Hematopoietic multipotent progenitor cell treated with erythropoietin and hydrocortisone succinate and interleukin-3 and kit ligand, for 17 days (in vitro differentiated cells): Measurements from ENCODE around the gene FMN1.
A peak's percentile ranks its signal among the peaks of the same experiment; 100 is the strongest.

Experiments used
- DNase-seq: peaks from one replicate; pipeline ENCODE4 v3.0.0-alpha.2; 2015; ENCODE audit warnings: low spot score

FMN1 gene

GRCh38 chr15:32765236-32765635, 429.3 kb downstream of the FMN1 start:
- no peak for DNase-seq

DNA sequence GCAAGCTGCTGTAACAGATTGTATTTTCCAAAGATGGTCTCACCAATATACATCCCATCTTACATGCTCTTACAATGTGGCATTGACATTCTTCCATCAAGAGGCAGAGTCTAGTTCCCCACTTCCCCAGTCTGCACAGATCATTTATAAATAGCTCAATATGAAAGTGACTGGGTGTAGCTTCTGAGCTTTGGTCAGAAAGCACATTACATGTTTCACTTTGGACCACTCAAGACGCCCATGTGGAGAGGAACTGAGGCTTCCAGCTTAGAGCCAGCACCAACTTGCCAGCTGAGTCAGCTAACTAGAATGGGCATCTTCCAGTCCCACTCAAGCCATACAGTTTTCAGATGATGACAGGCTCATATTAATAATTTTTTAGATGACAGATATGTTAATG, 431.2 kb downstream of the FMN1 start:
- DNase-seq = no peak

- DNase-seq = no peak
Measured at GRCh38 chr15:32757426-32757825, 437.1 kb downstream of the FMN1 start.

DNA sequence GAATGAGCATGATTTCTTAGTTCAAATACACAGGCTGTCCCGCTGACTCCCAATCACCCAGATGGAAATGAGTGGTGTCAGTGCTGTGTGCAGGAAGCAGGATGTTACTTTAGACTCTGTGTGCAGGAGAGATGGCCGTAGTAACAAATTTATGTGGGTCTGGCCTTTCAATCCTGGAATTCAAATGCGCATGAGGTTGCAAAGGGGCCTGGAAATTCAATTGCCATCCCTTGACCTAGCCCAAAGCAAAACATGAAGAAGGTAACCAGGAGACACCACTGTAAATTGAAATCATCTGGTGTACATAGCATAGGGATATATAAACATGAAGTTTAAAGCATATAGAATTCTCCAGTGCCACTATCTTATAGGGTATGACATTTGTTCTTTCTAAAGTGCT, 443.5 kb downstream of the FMN1 start:
- DNase-seq = no peak

DNA sequence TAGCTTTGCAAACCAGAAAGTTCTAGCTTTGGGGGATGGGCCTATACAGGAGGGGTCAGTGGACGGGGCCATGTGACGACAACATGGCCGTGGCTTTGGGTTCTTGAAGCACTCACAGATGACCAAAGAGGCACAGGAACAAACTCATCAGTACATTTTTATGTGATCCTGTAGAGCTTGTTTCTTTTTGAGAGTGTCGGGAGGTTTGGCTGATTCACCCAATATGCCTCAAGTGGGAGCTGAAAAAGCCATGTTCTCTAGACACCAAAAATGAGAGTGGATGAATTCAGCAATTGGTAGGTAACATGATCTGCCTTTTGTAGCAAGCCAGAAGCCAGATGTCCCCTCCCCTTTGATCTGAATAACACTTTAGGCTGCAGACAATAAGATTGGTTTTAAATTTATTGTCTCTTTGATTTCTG, 446.6 kb downstream of the FMN1 start:
- DNase-seq = no peak

GRCh38 chr15:32746116-32746857, 448.2 kb downstream of the FMN1 start:
- no peak for DNase-seq

DNA sequence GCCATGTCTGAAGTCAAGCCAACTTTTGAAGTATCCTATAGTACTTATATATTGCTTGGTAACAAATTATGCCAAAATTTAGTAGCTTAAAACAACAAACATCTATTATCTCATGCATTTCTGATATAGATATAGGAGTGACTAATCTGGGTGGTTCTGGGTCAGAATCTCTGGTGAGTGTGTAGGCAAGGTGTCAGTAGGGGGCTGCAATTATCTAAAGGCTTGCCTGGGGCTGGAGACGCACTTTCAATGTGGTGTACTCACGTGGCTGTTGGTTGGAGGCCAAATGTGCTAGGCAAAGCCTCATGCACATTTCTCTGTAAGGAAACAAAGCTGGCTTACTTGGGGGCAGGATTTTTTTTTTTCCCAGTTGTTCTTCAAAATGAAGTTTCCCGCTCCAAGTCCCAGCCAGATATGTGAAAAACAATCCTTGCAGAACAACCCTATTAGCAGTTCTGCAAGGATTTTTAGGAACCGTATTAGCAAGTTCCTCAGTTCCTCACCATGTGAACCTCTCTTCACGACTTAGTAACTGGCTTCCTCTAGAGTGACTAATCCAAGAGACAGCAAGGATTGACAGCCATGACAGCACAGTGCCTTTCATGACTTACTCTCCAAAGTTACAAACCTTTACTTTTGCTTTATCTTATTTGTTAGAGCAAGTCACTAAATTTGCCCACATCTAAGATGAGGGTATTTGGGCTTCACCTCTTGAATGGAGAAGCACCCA, 450.9 kb downstream of the FMN1 start:
- no peak for DNase-seq

- no peak for DNase-seq
Measured at GRCh38 chr15:32739522-32740063, 454.9 kb downstream of the FMN1 start.

DNA sequence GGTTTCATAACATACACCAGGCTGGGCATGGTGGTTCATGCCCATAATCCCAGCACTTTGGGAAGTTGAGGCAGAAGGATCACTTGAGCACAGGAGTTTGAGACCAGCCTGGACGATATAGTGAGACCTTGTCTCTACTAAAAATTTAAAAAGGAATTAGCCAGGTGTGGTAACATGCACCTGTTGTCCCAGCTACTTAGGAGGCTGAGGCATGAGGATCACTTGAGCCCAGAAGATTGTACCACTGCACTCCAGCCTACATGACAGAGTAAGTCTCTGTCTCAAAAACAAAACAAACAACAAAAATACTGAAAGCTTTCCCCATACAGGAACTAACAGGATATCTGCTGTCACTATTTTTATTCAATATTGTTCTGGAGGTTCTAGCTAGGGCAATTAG, 455.8 kb downstream of the FMN1 start:
- DNase-seq = no peak

GRCh38 chr15:32737304-32737703, 457.2 kb downstream of the FMN1 start:
- DNase-seq = no peak

DNA sequence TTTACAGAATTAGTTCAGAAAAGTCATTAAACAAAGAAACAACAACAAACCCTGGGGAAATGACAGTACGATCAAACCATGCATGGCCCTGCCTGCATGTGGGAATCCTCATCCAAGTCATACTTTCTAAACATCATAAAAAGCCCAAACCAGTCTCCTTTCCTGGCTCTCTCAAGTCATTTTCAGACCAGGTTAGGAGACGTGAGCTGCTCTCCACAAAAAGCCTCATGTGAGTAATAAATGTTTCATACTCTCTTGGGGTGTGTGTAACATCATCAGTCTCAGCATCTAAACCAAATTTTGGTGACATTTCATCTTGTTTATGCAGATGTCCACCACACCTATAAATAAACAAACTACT, 457.8 kb downstream of the FMN1 start:
- DNase-seq = no peak

- DNase-seq = no peak
Measured at GRCh38 chr15:32735989-32736700, 458.4 kb downstream of the FMN1 start.

DNA sequence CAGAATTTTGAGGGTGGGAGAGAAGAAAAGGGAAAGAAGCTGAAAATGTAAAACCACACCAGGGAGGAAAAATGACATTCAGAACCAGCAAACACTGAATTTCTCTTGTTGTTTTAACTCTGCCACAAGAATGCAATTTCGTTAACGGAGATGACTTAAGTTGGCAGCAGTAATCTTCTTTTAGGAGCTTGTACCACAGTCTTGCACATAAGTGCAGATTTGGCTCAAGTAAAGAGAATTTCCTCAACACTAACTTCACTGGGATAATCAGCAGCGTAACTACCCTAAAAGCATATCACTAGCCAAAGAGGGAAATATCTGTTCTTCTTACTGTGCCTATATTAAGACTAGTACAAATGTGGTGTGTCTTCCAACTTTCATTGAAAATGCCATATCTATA, 461.2 kb downstream of the FMN1 start:
- DNase-seq = no peak

GRCh38 chr15:32732574-32733157, 461.8 kb downstream of the FMN1 start:
- no peak for DNase-seq

GRCh38 chr15:32730677-32731654, 463.5 kb downstream of the FMN1 start:
- DNase-seq = peak; percentile 42

- no peak for DNase-seq
Measured at GRCh38 chr15:32729700-32730395, 464.7 kb downstream of the FMN1 start.

GRCh38 chr15:32723171-32723948, 471.2 kb downstream of the FMN1 start:
- no peak for DNase-seq

GRCh38 chr15:32722136-32722535, 472.4 kb downstream of the FMN1 start:
- DNase-seq = no peak

GRCh38 chr15:32721596-32721995, 472.9 kb downstream of the FMN1 start:
- no peak for DNase-seq
